Esophagus (tissue), 2 donors: ENCODE measurements around the gene HDAC8. TPM values are rescaled to one million over a fixed set of nuclear protein-coding genes. Genes with fewer than 3 reads are reported as not detected.

Source experiments
- H3K27ac ChIP-seq, 2 donors: one replicate each; pipeline ENCODE4 v1.5.1; 2013; ENCODE audit warnings: low read depth in 2 of 2, mild to moderate bottlenecking in 2 of 2, inconsistent platforms in 1 of 2, low read length in 1 of 2, moderate library complexity in 1 of 2
- H3K27me3 ChIP-seq, 2 donors: one replicate each; pipeline ENCODE4 v1.6.1; 2013; ENCODE audit warnings: low read length in 2 of 2, control low read depth in 1 of 2, mild to moderate bottlenecking in 1 of 2; ENCODE audit not compliant: insufficient read depth in 2 of 2, control insufficient read depth in 1 of 2
- H3K36me3 ChIP-seq, 2 donors: one replicate each; pipeline ENCODE4 v1.6.1; 2013; ENCODE audit warnings: low read length in 1 of 2; ENCODE audit not compliant: control insufficient read depth in 2 of 2, insufficient read depth in 2 of 2
- H3K4me1 ChIP-seq, 2 donors: one replicate each; pipeline ENCODE4 v1.6.1; 2013; ENCODE audit warnings: low read length in 1 of 2; ENCODE audit not compliant: control insufficient read depth in 2 of 2, insufficient read depth in 2 of 2
- H3K4me3 ChIP-seq, 2 donors: one replicate each; pipeline ENCODE4 v1.5.1; 2013; ENCODE audit warnings: low read length in 2 of 2, mild to moderate bottlenecking in 2 of 2, low read depth in 1 of 2, moderate library complexity in 1 of 2
- H3K9me3 ChIP-seq, 2 donors: one replicate each; pipeline ENCODE4 v1.6.1; 2013; ENCODE audit warnings: mild to moderate bottlenecking in 2 of 2, low read depth in 1 of 2, low read length in 1 of 2, moderate library complexity in 1 of 2; ENCODE audit not compliant: control insufficient read depth in 2 of 2, insufficient read depth in 1 of 2
- WGBS, 2 donors: extraction: QIAGEN DNeasy Blood & Tissue Kit; methylation state at CpG; one replicate each; pipeline ENCODE4 v1.1.7; 2013; 5-methylcytosine and 5-hydroxymethylcytosine counted together
- polyA plus RNA-seq, 2 donors: library from polyadenylated mRNA; stranded (reverse); fragments of 200-250 nt; gene quantifications; one replicate each; pipeline ENCODE4 v1.2.3, GENCODE V29; 2013
- donor health status: healthy with polysubstance abuse.
- donor health status: Bipolar disorder and iron deficiency.

HDAC8 gene
- polyA plus RNA-seq, 2 donors = 13.9 to 31.1 TPM

GRCh38 chrX:72317139-72317538 is 255.5 kb downstream of the HDAC8 start:
- Histone ChIP-seq H3K9me3 (no peaks in the 10 kb centered on the region), H3K36me3 (no peaks in the 10 kb centered on the region), H3K4me1 (peaks cover 0 to 2% of the 10 kb centered on the region in 2 donors), H3K27ac (no peak overlapping the region), H3K27me3 (no peaks in the 10 kb centered on the region), H3K4me3 (no peak overlapping the region)
- 86 to 94% methylated on average over 4 of the region's 4 CpGs for WGBS, 2 donors

GRCh38 chrX:72316408-72317110 is 256.1 kb downstream of the HDAC8 start:
- peaks cover 0 to 2% of the 10 kb centered on the region in 2 donors for H3K4me1 ChIP-seq
- no peaks in the 10 kb centered on the region for H3K9me3 ChIP-seq
- H3K27ac ChIP-seq = no peak overlapping the region
- H3K27me3 ChIP-seq = no peaks in the 10 kb centered on the region
- WGBS, 2 donors = 42 to 75% methylated on average over 11 to 12 of the region's 12 CpGs
- no peak overlapping the region for H3K4me3 ChIP-seq
- H3K36me3 ChIP-seq = no peaks in the 10 kb centered on the region

GRCh38 chrX:72314881-72315280 is 257.8 kb downstream of the HDAC8 start:
- peaks cover 0 to 2% of the 10 kb centered on the region in 2 donors for H3K4me1 ChIP-seq
- no peaks in the 10 kb centered on the region for H3K9me3 ChIP-seq
- H3K36me3 ChIP-seq = no peaks in the 10 kb centered on the region
- no peak overlapping the region for H3K27ac ChIP-seq
- 83 to 90% methylated on average over 3 of the region's 3 CpGs for WGBS, 2 donors
- no peaks in the 10 kb centered on the region for H3K27me3 ChIP-seq
- no peak overlapping the region for H3K4me3 ChIP-seq

GRCh38 chrX:72313707-72314641 is 258.7 kb downstream of the HDAC8 start:
- H3K36me3 ChIP-seq = no peaks in the 10 kb centered on the region
- no peak overlapping the region for H3K27ac ChIP-seq
- no peaks in the 10 kb centered on the region for H3K27me3 ChIP-seq
- no peak overlapping the region for H3K4me3 ChIP-seq
- 50 to 64% methylated on average over 8 of the region's 8 CpGs for WGBS, 2 donors
- H3K4me1 ChIP-seq = peaks cover 2 to 3% of the 10 kb centered on the region in 2 donors
- no peaks in the 10 kb centered on the region for H3K9me3 ChIP-seq

- H3K27me3 ChIP-seq = no peaks in the 10 kb centered on the region
Measured at GRCh38 chrX:72312311-72312940, 260.2 kb downstream of the HDAC8 start.

GRCh38 chrX:72309297-72310071 is 263.2 kb downstream of the HDAC8 start:
- no peak overlapping the region for H3K27ac ChIP-seq
- H3K36me3 ChIP-seq = no peaks in the 10 kb centered on the region
- peaks cover 1 to 10% of the 10 kb centered on the region in 2 donors for H3K4me1 ChIP-seq
- WGBS, 2 donors = 31 to 32% methylated on average over 15 of the region's 15 CpGs
- H3K27me3 ChIP-seq = no peaks in the 10 kb centered on the region
- H3K4me3 ChIP-seq = peak overlapping the region in 1 of 2 donors; percentile 28
- H3K9me3 ChIP-seq = no peaks in the 10 kb centered on the region

More at GRCh38 chrX:72312311-72312940, 260.2 kb downstream of the HDAC8 start:
- H3K4me1 ChIP-seq = peaks cover 2 to 5% of the 10 kb centered on the region in 2 donors
- H3K36me3 ChIP-seq = no peaks in the 10 kb centered on the region
- no peaks in the 10 kb centered on the region for H3K9me3 ChIP-seq
- no peak overlapping the region for H3K27ac ChIP-seq
- 54 to 61% methylated on average over 14 of the region's 14 CpGs for WGBS, 2 donors
- no peak overlapping the region for H3K4me3 ChIP-seq

GRCh38 chrX:72308566-72309296 is 263.9 kb downstream of the HDAC8 start:
- Histone ChIP-seq H3K27ac (no peak overlapping the region), H3K9me3 (no peaks in the 10 kb centered on the region), H3K4me1 (peaks cover 0 to 10% of the 10 kb centered on the region in 2 donors), H3K27me3 (no peaks in the 10 kb centered on the region), H3K36me3 (no peaks in the 10 kb centered on the region), H3K4me3 (peak overlapping the region in 1 of 2 donors; percentile 28)
- 2 to 10% methylated on average over 24 of the region's 24 CpGs for WGBS, 2 donors

- Histone ChIP-seq H3K27ac (no peak overlapping the region), H3K4me3 (peak overlapping the region in 1 of 2 donors; percentile 28), H3K27me3 (no peaks in the 10 kb centered on the region), H3K36me3 (no peaks in the 10 kb centered on the region), H3K4me1 (peaks cover 0 to 10% of the 10 kb centered on the region in 2 donors), H3K9me3 (no peaks in the 10 kb centered on the region)
- 6 to 19% methylated on average over 11 of the region's 11 CpGs for WGBS, 2 donors
Measured at GRCh38 chrX:72308209-72308565, 264.5 kb downstream of the HDAC8 start.
